ENCODE measurements around the gene SSMEM1.
"Not testable (repeated sequence)": the region's sequence is repeated elsewhere in the genome, so short reads cannot be mapped to it uniquely, and the experiment has no call there.

The SSMEM1 gene

GRCh38 chr7:130224923-130225322 is 17.3 kb downstream of the SSMEM1 start:
- not testable (repeated sequence) for H3K9me3 ChIP-seq (ENCODE audit: control insufficient read depth, insufficient read depth, low read length); H3K27ac ChIP-seq (ENCODE audit: low read length); H3K4me3 ChIP-seq (ENCODE audit: low read length); H3K27me3 ChIP-seq (ENCODE audit: control insufficient read depth, insufficient read depth, low read length); H3K36me3 ChIP-seq (ENCODE audit: control insufficient read depth, insufficient read depth, low read length); DNase-seq (ENCODE audit: low read depth, low spot score); H3K4me1 ChIP-seq (ENCODE audit: control insufficient read depth, insufficient read depth, low read length)
- WGBS (ENCODE audit: insufficient coverage, insufficient read length) = no CpG with 5 or more reads among the region's 3 CpGs

GRCh38 chr7:130226333-130226732 is 18.7 kb downstream of the SSMEM1 start:
- no peak overlapping the region for H3K27ac ChIP-seq (ENCODE audit: low read length)

GRCh38 chr7:130227883-130228575 is 20.4 kb downstream of the SSMEM1 start:
- no peak overlapping the region for H3K4me3 ChIP-seq (ENCODE audit: low read length)
- H3K27me3 ChIP-seq (ENCODE audit: control insufficient read depth, insufficient read depth, low read length) = no peaks in the 10 kb centered on the region
- H3K4me1 ChIP-seq (ENCODE audit: control insufficient read depth, insufficient read depth, low read length) = no peaks in the 10 kb centered on the region
- no peak for DNase-seq (ENCODE audit: low read depth, low spot score)
- H3K36me3 ChIP-seq (ENCODE audit: control insufficient read depth, insufficient read depth, low read length) = no peaks in the 10 kb centered on the region
- H3K9me3 ChIP-seq (ENCODE audit: control insufficient read depth, insufficient read depth, low read length) = no peaks in the 10 kb centered on the region
- H3K27ac ChIP-seq (ENCODE audit: low read length) = no peak overlapping the region
- WGBS (ENCODE audit: insufficient coverage, insufficient read length) = no CpG with 5 or more reads among the region's 1 CpG

More at GRCh38 chr7:130226333-130226732, 18.7 kb downstream of the SSMEM1 start:
- Histone ChIP-seq H3K4me3 (ENCODE audit: low read length) (no peak overlapping the region), H3K36me3 (ENCODE audit: control insufficient read depth, insufficient read depth, low read length) (no peaks in the 10 kb centered on the region), H3K9me3 (ENCODE audit: control insufficient read depth, insufficient read depth, low read length) (no peaks in the 10 kb centered on the region), H3K4me1 (ENCODE audit: control insufficient read depth, insufficient read depth, low read length) (no peaks in the 10 kb centered on the region), H3K27me3 (ENCODE audit: control insufficient read depth, insufficient read depth, low read length) (no peaks in the 10 kb centered on the region)
- WGBS (ENCODE audit: insufficient coverage, insufficient read length) = no CpG with 5 or more reads among the region's 1 CpG
- DNase-seq (ENCODE audit: low read depth, low spot score) = no peak

GRCh38 chr7:130228840-130229502 is 21.3 kb downstream of the SSMEM1 start:
- Histone ChIP-seq H3K36me3 (ENCODE audit: control insufficient read depth, insufficient read depth, low read length) (no peaks in the 10 kb centered on the region), H3K9me3 (ENCODE audit: control insufficient read depth, insufficient read depth, low read length) (no peaks in the 10 kb centered on the region), H3K27ac (ENCODE audit: low read length) (no peak overlapping the region), H3K27me3 (ENCODE audit: control insufficient read depth, insufficient read depth, low read length) (no peaks in the 10 kb centered on the region), H3K4me1 (ENCODE audit: control insufficient read depth, insufficient read depth, low read length) (no peaks in the 10 kb centered on the region), H3K4me3 (ENCODE audit: low read length) (no peak overlapping the region)
- WGBS (ENCODE audit: insufficient coverage, insufficient read length) = no CpG with 5 or more reads among the region's 7 CpGs
- DNase-seq (ENCODE audit: low read depth, low spot score) = no peak

GRCh38 chr7:130229981-130230380 is 22.3 kb downstream of the SSMEM1 start:
- H3K27me3 ChIP-seq (ENCODE audit: control insufficient read depth, insufficient read depth, low read length); H3K9me3 ChIP-seq (ENCODE audit: control insufficient read depth, insufficient read depth, low read length); H3K4me1 ChIP-seq (ENCODE audit: control insufficient read depth, insufficient read depth, low read length); H3K36me3 ChIP-seq (ENCODE audit: control insufficient read depth, insufficient read depth, low read length); H3K27ac ChIP-seq (ENCODE audit: low read length); H3K4me3 ChIP-seq (ENCODE audit: low read length); DNase-seq (ENCODE audit: low read depth, low spot score): not testable (repeated sequence)
- no CpG with 5 or more reads among the region's 28 CpGs for WGBS (ENCODE audit: insufficient coverage, insufficient read length)

- H3K9me3 ChIP-seq (ENCODE audit: control insufficient read depth, insufficient read depth, low read length) = no peaks in the 10 kb centered on the region
- H3K4me3 ChIP-seq (ENCODE audit: low read length) = no peak overlapping the region
- WGBS (ENCODE audit: insufficient coverage, insufficient read length) = no CpG with 5 or more reads among the region's 6 CpGs
- DNase-seq (ENCODE audit: low read depth, low spot score) = no peak
- no peak overlapping the region for H3K27ac ChIP-seq (ENCODE audit: low read length)
- no peaks in the 10 kb centered on the region for H3K27me3 ChIP-seq (ENCODE audit: control insufficient read depth, insufficient read depth, low read length)
- H3K4me1 ChIP-seq (ENCODE audit: control insufficient read depth, insufficient read depth, low read length) = no peaks in the 10 kb centered on the region
- no peaks in the 10 kb centered on the region for H3K36me3 ChIP-seq (ENCODE audit: control insufficient read depth, insufficient read depth, low read length)
Observed at GRCh38 chr7:130231792-130232191, 24.1 kb downstream of the SSMEM1 start.

GRCh38 chr7:130232209-130232608 is 24.5 kb downstream of the SSMEM1 start:
- Histone ChIP-seq H3K4me3 (ENCODE audit: low read length) (no peak overlapping the region), H3K27ac (ENCODE audit: low read length) (no peak overlapping the region), H3K36me3 (ENCODE audit: control insufficient read depth, insufficient read depth, low read length) (no peaks in the 10 kb centered on the region), H3K9me3 (ENCODE audit: control insufficient read depth, insufficient read depth, low read length) (no peaks in the 10 kb centered on the region), H3K4me1 (ENCODE audit: control insufficient read depth, insufficient read depth, low read length) (no peaks in the 10 kb centered on the region), H3K27me3 (ENCODE audit: control insufficient read depth, insufficient read depth, low read length) (no peaks in the 10 kb centered on the region)
- no peak for DNase-seq (ENCODE audit: low read depth, low spot score)
- no CpG with 5 or more reads among the region's 2 CpGs for WGBS (ENCODE audit: insufficient coverage, insufficient read length)

- Histone ChIP-seq H3K4me3 (ENCODE audit: low read length) (no peak overlapping the region), H3K27me3 (ENCODE audit: control insufficient read depth, insufficient read depth, low read length) (no peaks in the 10 kb centered on the region), H3K9me3 (ENCODE audit: control insufficient read depth, insufficient read depth, low read length) (no peaks in the 10 kb centered on the region), H3K27ac (ENCODE audit: low read length) (no peak overlapping the region), H3K36me3 (ENCODE audit: control insufficient read depth, insufficient read depth, low read length) (no peaks in the 10 kb centered on the region), H3K4me1 (ENCODE audit: control insufficient read depth, insufficient read depth, low read length) (no peaks in the 10 kb centered on the region)
- WGBS (ENCODE audit: insufficient coverage, insufficient read length) = no CpG with 5 or more reads among the region's 2 CpGs
- no peak for DNase-seq (ENCODE audit: low read depth, low spot score)
Observed at GRCh38 chr7:130234078-130234477, 26.4 kb downstream of the SSMEM1 start.

- not testable (repeated sequence) for H3K9me3 ChIP-seq (ENCODE audit: control insufficient read depth, insufficient read depth, low read length); H3K4me1 ChIP-seq (ENCODE audit: control insufficient read depth, insufficient read depth, low read length); DNase-seq (ENCODE audit: low read depth, low spot score); H3K27ac ChIP-seq (ENCODE audit: low read length); H3K27me3 ChIP-seq (ENCODE audit: control insufficient read depth, insufficient read depth, low read length); H3K36me3 ChIP-seq (ENCODE audit: control insufficient read depth, insufficient read depth, low read length); H3K4me3 ChIP-seq (ENCODE audit: low read length)
- WGBS (ENCODE audit: insufficient coverage, insufficient read length) = no CpG with 5 or more reads among the region's 4 CpGs
Observed at GRCh38 chr7:130236361-130236760, 28.7 kb downstream of the SSMEM1 start.

GRCh38 chr7:130240240-130240639 is 32.6 kb downstream of the SSMEM1 start:
- H3K27me3 ChIP-seq (ENCODE audit: control insufficient read depth, insufficient read depth, low read length) = no peaks in the 10 kb centered on the region
- H3K9me3 ChIP-seq (ENCODE audit: control insufficient read depth, insufficient read depth, low read length) = no peaks in the 10 kb centered on the region
- no peak for DNase-seq (ENCODE audit: low read depth, low spot score)
- no peak overlapping the region for H3K4me3 ChIP-seq (ENCODE audit: low read length)
- no peaks in the 10 kb centered on the region for H3K36me3 ChIP-seq (ENCODE audit: control insufficient read depth, insufficient read depth, low read length)
- no peak overlapping the region for H3K27ac ChIP-seq (ENCODE audit: low read length)
- no peaks in the 10 kb centered on the region for H3K4me1 ChIP-seq (ENCODE audit: control insufficient read depth, insufficient read depth, low read length)
- WGBS (ENCODE audit: insufficient coverage, insufficient read length) = no CpG with 5 or more reads among the region's 1 CpG
